KOPT-K1 (cell line): ENCODE results near the gene AQP6.

ENCODE experiments used
- H3K27ac ChIP-seq: fragments of 200-600 bp; sonication (generic); 2 replicates; pipeline ENCODE4 v1.5.1; 2016; ENCODE audit warnings: antibody characterized with exemption, mild to moderate bottlenecking, low read depth, low read length; ENCODE audit not compliant: poor library complexity, severe bottlenecking
- H3K36me3 ChIP-seq: fragments of 200-600 bp; sonication (generic); 2 replicates; pipeline ENCODE4 v1.5.1; 2017; ENCODE audit warnings: antibody characterized with exemption, mild to moderate bottlenecking, low read length, moderate library complexity; ENCODE audit not compliant: insufficient read depth
- H3K9me3 ChIP-seq: fragments of 200-600 bp; sonication (generic); 2 replicates; pipeline ENCODE4 v1.5.1; 2017; ENCODE audit warnings: antibody characterized with exemption, low read length, mild to moderate bottlenecking; ENCODE audit not compliant: insufficient read depth, poor library complexity, severe bottlenecking

AQP6 gene

GRCh38 chr12:49972641-49973360 is at the start of gene AQP6:
AQP6 (plus strand) TSS chr12:49972947; CDS start chr12:49973174, 227 bp downstream.
- Histone ChIP-seq H3K36me3 (no peaks in the 10 kb centered on the region), H3K27ac (no peak within 1 kb of the TSS), H3K9me3 (no peaks in the 10 kb centered on the region)

- H3K36me3 ChIP-seq: no peaks in the 10 kb centered on the region
- no peak overlapping the region for H3K27ac ChIP-seq
- no peaks in the 10 kb centered on the region for H3K9me3 ChIP-seq
These were observed 49.6 kb upstream of the AQP6 start for GRCh38 chr12:49923035-49923644.

DNA sequence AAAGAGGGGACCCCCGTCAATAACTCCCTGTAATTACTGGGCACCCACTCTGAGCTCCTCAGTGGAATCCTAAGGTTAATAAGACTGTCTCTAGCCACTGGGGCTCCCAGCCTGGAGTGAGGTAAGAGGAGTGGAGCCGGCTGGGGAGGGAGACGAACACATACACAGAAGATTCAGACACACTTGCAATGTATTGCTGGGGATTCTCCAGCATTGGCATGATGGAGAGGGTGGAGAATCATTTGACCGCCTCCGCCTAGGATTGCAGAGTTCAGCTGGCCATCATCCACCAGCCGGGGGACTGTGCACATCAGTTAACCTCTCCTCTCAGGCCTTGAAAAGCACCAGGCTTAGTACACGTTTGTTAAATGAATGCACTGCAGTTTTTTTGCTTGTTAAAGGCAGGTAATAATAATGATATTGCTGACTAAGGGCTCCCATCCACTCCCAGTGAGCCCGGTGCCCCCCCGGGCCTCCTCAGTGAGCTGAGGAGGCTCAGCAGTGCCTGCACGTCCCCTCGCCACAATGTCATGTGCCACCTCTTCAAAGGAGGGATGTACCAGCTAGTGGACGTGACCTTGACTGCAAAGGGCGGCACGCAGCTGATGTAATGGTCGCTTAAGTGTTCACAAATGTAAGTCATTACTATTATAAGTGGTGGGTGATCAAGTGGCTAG is 48.7 kb upstream of the AQP6 start:
- Histone ChIP-seq H3K27ac (no peak overlapping the region), H3K36me3 (no peaks in the 10 kb centered on the region), H3K9me3 (no peaks in the 10 kb centered on the region)

DNA sequence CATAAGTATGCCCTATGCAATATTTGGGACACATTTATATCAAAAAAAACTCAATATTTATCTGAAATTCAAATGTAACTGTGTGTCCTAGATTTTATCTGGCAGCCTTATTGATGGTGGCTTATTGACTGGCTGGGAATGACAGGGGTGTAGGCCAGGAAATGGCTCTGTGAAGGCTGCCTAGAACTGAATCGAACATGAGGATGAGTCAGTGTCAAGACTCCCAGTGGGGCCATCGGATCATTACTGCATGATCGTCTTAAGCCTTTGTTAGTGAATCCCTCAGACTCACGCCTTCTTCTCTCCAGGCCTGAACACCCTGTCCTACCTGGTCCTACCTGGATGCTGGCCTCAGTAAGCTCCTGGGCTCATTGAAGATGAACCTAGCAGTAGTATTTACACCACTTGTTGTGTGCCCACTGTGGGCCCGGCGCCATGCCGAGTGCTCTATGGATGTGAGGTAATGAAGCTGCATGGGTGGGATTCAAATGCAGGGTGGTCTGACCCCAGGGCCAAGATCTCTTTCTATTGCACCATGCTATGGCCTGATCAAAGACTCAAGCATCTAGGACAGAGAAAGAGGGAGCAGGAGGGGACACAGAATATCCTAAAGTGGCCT is 48.0 kb upstream of the AQP6 start:
- H3K27ac ChIP-seq: no peak overlapping the region
- no peaks in the 10 kb centered on the region for H3K9me3 ChIP-seq
- no peaks in the 10 kb centered on the region for H3K36me3 ChIP-seq

DNA sequence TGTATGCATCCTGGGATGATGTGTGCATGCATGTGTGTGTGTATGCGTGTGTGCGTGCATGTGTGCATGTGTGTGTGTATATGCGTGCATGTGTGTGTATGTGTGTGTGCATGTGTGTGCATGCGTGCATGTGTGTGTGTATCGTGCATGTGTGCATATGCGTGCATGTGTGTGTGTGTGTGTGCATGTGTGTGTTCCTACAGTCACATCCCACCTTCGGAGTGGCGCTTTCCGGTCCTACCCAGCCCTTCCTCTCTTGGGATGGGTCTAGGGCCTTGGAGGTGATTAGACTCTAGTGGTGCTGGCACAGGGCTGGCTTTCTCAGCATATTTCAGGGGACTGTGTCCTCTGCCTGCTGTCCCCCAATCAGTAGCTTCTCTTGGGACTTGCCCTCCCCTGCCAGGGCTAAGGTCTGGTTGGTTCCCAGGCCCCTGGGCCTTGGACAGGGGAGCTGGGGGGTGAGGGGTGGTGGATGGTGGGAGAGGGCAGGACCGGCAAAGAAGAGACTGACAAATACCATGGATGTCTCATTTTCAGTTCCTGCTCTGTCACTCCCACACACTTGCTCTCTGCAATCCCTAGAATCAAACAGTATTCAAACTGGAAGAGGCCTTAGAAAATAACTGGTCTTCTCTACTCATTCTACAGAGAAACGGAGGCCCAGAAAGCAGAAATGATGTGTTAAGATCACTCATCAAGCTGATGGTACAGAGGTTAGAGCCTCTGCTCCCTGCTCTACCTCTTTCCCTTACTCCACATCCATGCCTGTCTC is 47.1 kb upstream of the AQP6 start:
- Histone ChIP-seq H3K9me3 (no peaks in the 10 kb centered on the region), H3K27ac (no peak overlapping the region), H3K36me3 (no peaks in the 10 kb centered on the region)

DNA sequence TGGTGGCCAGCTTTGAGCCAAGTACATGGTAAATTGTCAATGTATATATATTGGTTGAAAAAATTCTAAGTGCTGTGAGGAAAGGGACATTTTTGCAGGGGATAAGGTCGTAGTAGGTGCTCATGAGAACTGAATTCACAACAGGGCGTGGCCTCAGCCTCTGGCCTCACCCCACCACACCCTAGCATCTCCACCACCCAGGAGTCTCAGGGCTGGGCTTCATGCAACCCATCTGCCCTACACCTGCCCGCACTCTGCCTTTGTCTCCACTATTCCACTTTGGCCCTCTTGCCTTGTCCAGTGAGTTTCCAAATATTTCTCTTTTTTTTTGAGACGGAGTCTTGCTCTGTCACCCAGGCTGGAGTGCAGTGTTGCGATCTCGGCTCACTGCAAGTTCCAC is 44.3 kb upstream of the AQP6 start:
- Histone ChIP-seq H3K9me3 (no peaks in the 10 kb centered on the region), H3K27ac (no peak overlapping the region), H3K36me3 (no peaks in the 10 kb centered on the region)

DNA sequence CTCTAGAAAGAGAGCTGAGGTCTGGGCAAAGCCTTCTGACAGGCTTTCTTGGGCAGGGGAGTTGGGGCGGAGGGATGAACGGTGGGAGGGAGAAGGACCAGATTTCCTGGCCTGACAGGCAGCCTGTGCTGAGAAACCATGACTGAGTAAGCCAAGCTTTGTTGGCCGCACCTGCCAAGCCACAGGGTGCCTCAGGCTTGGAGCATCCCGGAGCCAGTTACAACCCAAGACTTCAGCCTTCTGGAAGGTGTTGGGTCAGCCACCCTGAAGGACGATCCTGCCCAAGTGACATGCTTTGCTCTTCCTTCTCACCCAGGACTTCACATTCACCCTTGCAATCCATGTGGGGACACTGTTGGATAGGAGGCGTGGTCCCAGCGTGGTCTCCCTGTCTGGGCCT is 43.2 kb upstream of the AQP6 start:
- H3K27ac ChIP-seq: no peak overlapping the region
- H3K36me3 ChIP-seq: no peaks in the 10 kb centered on the region
- no peaks in the 10 kb centered on the region for H3K9me3 ChIP-seq

DNA sequence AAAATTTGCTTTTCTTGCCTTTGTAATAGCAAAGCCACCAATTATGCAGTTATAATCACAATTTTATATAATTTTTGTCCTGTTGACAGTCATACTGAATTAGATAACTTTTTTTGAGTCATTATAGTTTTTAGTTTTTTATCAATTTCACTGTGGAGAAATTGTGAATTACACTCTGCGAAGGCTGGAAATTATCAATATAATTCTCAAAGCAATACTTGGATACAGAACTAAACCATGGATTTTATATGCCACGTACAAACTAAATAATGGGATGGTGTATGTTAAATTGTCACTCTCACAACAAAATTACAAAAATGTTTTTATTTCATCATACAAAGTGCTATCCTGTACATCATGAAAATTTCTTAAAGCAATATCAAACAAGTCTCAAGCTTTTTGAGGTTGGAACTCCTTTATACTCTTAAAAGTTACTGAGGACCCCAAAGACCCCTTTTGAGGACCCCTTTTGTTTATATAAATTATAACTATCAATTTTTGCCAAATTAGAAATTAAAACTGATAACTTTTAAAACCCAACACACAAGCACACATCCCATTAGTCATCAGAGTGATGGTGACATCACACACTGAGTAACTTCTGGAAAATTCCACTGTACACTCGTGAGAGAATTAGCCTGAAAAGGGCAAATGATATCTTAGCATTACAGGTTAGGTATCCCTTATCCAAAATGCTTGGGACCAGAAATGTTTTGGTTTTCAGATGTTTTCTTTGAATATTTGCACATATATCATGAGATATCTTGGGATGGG is 42.0 kb upstream of the AQP6 start:
- H3K27ac ChIP-seq: no peak overlapping the region
- no peaks in the 10 kb centered on the region for H3K36me3 ChIP-seq
- no peaks in the 10 kb centered on the region for H3K9me3 ChIP-seq

DNA sequence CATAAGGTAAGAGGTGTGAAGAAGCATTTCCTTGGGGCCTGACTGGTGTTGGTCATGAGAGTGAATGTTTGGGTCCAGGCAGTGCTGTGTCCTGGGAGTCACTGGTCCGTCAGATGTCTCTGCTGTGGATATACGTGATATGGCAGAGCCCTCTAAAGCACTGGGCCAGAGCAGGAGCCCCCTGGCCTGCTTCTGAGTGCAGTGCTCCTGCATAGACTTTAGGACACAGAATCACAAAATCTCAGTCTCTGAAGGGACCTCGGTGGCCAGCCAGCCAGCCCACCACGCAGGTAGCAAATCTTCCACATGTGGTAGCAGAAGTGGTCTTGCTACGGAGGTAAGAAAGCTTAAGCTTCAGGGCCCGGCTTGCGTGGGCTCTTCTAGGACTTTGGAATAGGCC is 40.7 kb upstream of the AQP6 start:
- Histone ChIP-seq H3K27ac (no peak overlapping the region), H3K36me3 (no peaks in the 10 kb centered on the region), H3K9me3 (no peaks in the 10 kb centered on the region)

GRCh38 chr12:49932533-49933130 is 40.1 kb upstream of the AQP6 start:
- Histone ChIP-seq H3K36me3 (no peaks in the 10 kb centered on the region), H3K27ac (no peak overlapping the region), H3K9me3 (no peaks in the 10 kb centered on the region)

GRCh38 chr12:49933796-49934195 is 39.0 kb upstream of the AQP6 start:
- H3K27ac ChIP-seq: no peak overlapping the region

GRCh38 chr12:49934505-49934904 is 38.2 kb upstream of the AQP6 start:
- Histone ChIP-seq H3K27ac (no peak overlapping the region), H3K9me3 (no peaks in the 10 kb centered on the region), H3K36me3 (no peaks in the 10 kb centered on the region)

More at GRCh38 chr12:49933796-49934195, 39.0 kb upstream of the AQP6 start:
- no peaks in the 10 kb centered on the region for H3K36me3 ChIP-seq
- H3K9me3 ChIP-seq: no peaks in the 10 kb centered on the region

GRCh38 chr12:49936925-49937324 is 35.8 kb upstream of the AQP6 start:
- Histone ChIP-seq H3K27ac (no peak overlapping the region), H3K9me3 (no peaks in the 10 kb centered on the region), H3K36me3 (no peaks in the 10 kb centered on the region)
